Left ventricle myocardium superior (tissue), 1 donor: ENCODE data around the gene FRMD4A. TPM values are rescaled to one million over a fixed set of nuclear protein-coding genes. Genes with fewer than 3 reads are reported as not detected.
A peak's percentile ranks its signal among the peaks of the same experiment; 100 is the strongest.
"Not testable (repeated sequence)": the region's sequence is repeated elsewhere in the genome, so short reads cannot be mapped to it uniquely, and the experiment has no call there.

Experiments
- ATAC-seq: fragments of 200-7000 bp; cut with Tn5 transposase; one replicate; pipeline ENCODE4 v1.9.1; 2020; ENCODE audit warnings: mild to moderate bottlenecking, moderate library complexity
- DNase-seq: peaks from one replicate; pipeline ENCODE4 v3.0.0-alpha.2; 2020
- intact Hi-C: fragments of 100-400 bp; cut with micrococcal nuclease; formaldehyde crosslinking; loops from one replicate; pipeline ENCODE4 v1.11.0; 2022
- total RNA-seq: library from RNA; stranded (reverse); fragmentation: NEBNext Ultra II Directional; extraction: Animal tissue kit (Norgen Biotek cat#: 25700); gene quantifications from one replicate; pipeline ENCODE4 v1.2.1, GENCODE V29; 2021
- donor health status: DM: no; HTN: yes; CAD: no; lungs with severe emphysema.

The FRMD4A gene
- total RNA-seq, 1 donor from 2014 or later, result 43.3 TPM

DNA sequence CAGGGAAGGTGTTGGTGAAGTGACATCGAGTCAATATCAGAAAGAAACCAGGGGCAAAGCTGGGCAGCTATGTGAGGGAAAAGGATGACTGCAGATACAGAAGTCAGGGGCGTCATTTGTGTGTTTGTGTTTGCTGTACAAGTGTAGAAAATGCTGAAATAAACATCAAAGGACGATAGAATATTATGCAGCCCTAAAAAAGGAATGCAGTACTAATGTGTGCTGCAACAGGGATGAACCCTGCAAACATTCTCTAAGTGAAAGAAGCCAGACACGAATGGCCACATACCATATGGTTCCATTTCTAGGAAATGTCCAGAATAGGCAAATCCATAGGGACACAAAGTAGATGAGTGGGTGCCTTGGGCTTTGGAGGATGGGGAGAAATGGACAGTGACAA, 610.0 kb downstream of the FRMD4A start:
- DNase-seq (no peak), ATAC-seq (no peak)
- intact Hi-C loops, result loop anchor here (10.0 kb wide), 1 partner anchor 46 kb away; no protein-coding TSS in a partner anchor

- ATAC-seq (peak; percentile 31), DNase-seq (no peak)
- intact Hi-C loops, result no loop called here
Measured at GRCh38 chr10:13719425-13719824, 611.3 kb downstream of the FRMD4A start.

DNA sequence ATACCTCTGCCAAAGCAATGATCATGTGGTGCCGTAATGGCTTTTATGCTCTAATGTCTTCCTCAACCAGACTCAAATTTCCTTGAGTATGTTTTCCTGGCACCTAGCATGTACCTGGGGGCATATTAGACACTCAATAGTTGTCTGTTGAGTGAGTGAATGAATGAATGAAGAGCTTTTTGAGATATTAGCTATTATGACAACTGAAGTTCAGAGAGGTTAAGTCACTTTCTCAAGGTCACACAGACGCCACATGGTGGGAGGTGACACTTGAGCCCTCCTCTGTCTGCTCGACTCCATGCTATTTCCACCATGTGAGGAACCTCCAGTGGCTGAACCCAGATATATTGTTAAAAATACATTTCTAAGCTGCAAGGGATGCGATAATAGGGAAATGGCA, 611.9 kb downstream of the FRMD4A start:
- ATAC-seq (no peak), DNase-seq (no peak)
- intact Hi-C loops, result no loop called here

GRCh38 chr10:13717936-13718772, 612.6 kb downstream of the FRMD4A start:
- intact Hi-C loops, result no loop called here
- peak; percentile 86 for ATAC-seq
- DNase-seq, result peak; percentile 90

DNA sequence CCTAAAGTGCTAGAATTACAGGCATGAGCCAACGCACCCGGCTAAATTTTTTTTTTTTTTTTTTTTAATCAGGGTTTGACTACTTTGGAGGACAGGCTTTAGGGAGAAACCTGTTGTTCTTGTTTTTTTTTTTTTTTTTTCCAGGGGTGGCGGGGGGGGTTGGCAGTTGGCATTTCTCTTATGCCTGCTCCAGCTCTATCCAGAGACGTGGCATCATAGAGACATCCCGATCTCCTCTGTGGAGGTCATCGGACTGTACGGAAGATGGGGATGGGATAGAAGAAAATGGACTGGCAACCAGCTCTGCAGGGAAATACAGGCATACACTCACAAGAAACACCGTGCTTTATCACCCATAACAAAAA, 613.2 kb downstream of the FRMD4A start:
- no peak for DNase-seq
- ATAC-seq, result no peak
- intact Hi-C loops, result no loop called here

DNA sequence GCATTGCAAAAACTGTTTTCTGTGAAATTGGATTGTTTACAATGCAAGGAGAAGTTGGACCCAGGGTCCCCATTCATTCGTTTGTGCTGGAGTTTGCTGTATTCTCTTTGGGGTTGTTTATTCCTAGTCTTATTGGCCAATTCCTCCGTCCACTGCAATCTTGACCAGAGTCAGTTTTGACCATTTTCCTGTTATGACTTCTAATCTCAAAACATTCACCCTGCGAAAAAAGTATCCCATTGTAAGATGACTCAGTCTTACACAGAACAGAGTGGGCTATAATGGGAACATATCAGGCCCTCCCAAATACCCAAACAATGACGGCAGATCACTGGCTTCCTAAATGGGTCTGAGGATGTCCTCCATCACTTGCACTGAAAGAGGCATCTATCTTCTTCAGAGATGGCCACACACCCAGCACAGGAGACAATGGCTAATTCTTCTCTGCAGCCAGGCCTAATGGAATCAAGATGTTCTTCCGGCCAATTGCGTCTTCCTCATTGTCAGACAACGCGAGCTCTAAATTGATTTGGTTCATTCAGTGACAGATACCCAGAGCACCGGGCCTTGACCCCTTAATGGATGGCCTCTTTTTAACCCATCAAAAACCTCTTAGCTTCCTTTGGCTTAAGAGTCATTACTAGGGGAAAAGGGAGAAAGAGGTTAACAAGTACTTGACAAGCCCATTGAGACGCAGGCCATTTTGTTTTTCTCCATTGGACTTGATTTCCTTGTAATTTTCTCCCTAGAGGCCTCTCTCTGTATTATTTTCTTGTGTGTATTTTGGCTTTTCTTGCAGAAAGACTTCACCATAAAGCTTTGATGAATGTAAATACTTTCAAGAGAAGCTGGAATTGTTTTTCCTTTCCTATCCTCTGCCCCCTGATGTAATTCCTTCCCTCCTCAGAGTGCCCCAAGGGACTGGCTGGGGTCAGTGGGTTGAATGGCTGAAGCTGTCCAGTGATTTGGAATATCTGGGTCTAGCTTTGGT, 614.3 kb downstream of the FRMD4A start:
- DNase-seq (peak; percentile 49), ATAC-seq (peak; percentile 28)
- intact Hi-C loops, result no loop called here

DNA sequence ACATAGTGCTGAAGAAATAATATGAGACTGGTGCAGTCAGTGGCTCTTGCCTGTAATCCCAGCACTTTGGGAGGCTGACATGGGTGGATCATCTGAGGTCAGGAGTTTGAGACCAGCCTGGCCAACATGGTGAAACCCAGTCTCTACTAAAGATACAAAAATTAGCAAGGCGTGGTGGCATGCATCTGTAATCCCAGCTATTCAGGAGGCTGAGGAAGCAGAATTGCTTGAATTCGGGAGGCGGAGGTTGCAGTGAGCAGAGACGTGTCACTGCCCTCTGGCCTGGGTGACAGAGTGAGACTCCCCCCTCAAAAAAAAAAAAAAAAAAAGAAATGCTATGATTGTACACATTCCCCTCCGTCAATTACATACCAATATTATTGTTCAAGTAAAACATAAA, 615.1 kb downstream of the FRMD4A start:
- ATAC-seq, DNase-seq, intact Hi-C loops: not testable (repeated sequence)

DNA sequence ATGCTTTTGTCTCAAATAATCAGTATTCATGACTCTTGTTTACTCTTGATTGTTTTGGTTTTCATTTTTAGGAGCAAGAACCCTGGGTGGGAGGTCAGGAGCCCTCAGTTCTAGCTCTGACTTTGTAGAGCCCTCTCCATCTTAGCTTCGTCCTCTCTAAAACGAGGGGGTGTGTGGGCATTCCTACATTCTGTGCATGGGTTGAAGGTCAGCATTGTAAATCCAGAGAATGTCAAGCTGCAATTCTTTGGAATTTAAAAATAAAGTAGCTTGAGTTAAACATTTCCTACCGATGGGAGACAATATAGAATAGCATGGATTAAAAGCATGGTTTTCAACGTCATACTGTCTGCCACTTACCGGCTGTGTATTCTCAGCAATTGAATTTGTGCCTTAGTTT, 615.6 kb downstream of the FRMD4A start:
- intact Hi-C loops, result no loop called here
- DNase-seq, result no peak
- no peak for ATAC-seq

DNA sequence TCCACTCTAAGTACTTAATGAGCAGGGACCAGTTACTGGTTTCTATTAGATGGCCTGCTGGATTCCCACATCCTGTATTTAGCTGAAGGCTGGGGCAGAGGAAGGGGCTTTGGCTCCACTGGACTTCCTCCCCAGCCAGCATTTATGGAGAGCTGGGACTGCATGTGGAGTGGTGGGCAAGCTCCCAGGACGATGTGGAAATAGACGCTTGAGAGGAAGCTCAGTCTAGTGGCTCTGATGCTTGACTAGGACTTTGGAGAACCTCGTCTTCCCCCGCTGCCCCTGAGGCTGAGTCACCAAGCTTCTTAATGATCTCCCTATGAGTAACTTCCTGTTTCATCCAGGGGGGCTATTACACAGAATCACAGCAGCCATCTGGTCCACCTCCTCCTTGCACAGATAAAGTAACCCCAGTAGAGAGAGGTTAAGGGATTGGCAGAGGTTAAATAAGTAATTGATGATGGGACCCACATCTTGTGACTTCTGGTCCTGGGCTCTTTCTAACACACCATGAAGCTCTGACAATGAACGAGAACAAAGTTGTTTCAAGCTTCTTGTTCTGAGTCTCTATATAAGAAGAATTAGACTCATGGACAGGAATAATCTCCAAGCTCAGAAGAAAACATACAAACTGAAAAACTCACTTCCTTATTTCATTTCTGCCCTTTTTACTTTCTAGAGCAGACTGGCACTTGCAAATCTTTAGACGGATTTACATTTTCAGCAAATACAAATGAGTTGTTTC, 617.7 kb downstream of the FRMD4A start:
- ATAC-seq (peak; percentile 79), DNase-seq (peak; percentile 80)
- intact Hi-C loops, result no loop called here

DNA sequence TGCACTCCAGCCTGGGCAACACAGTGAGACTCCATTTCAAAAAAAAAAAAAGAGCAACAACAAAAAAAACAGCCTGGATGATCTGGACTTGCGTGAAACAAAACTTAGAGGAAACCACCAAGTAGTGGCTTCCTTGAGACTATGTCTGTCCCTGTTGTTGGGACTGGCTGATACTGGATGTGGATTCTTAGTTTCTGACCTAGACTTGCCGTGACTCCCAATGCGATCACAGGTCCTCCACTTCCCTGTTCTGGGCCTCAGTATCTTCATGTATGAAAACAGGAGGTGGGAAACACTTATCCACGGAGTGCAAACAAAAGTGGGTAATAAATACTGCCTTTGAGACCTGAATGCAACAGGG, 618.3 kb downstream of the FRMD4A start:
- DNase-seq, result no peak
- intact Hi-C loops, result no loop called here
- no peak for ATAC-seq

- ATAC-seq, result no peak
- no peak for DNase-seq
- intact Hi-C loops, result no loop called here
Measured at GRCh38 chr10:13711291-13711690, 619.4 kb downstream of the FRMD4A start.

DNA sequence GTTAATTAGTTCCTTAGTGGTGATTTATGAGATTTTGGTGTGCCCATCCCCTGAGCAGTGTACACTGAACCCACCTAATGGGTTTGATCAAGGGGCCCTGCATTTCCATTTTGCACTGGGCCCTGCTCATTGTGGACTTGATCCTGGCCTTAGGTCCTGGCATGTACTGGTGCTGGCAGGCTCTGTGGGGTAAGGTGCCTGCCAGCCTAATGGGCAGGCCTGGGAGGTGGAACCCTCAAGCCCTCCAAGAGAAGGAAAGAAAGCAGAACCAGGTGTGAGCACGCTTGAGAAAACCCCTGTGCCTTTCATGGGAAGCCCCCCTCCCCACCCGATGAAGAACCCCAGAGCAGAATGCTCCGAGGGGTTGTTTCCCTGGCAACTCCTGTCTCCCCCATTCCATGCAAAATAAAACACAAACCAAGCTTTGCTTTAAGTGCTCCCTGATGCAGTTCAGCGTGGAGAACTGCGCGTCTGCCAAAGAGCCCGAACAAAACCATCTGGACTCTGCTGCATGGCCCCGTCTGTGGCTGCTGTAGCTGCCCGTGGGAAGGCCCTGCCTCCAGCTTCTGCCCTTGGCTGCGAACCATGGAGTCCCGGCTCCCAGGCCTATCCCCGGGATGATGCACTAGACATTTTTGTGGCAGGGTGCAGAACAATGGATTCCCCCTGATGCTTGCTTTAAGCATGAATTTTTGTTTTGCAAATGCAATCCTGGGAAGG, 620.6 kb downstream of the FRMD4A start:
- intact Hi-C loops, result no loop called here
- DNase-seq (peak; percentile 67), ATAC-seq (no peak)

- DNase-seq (no peak), ATAC-seq (no peak)
- intact Hi-C loops, result no loop called here
Measured at GRCh38 chr10:13708256-13708990, 622.3 kb downstream of the FRMD4A start.

DNA sequence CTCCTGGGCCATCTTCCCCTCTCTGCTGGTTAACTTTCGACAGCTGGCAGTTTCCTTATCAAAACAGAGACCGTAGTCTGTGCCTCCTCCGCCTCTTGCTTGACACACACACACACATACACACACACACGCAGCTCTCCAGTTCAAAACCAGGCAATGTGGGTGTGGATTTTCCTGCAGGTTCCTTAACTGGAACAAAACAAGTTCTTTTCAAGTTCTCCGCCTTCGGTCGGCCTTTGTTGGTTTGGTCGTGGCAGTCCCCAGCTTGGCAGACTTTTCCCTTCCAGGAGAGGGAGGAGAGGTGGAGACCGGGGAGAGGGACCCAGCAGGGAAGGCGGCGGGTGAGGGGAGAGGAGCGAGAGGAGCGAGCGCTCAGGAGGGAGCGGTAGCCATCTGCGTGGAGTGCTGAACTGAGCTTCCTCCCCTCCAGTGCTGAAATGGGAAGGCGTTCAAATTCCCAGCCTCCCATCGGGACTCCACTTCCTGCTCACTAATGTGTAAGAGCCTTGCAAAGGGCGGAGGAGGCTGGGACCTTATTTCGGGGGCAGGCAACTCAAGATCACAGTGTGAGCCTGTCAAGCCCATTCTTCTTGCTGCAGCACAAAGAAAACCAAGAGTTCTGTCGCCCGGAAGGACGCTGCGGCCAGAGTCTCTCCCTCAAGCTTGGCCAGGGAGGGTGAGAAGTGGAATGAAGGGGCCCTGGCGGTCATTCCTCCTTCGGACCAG, 623.4 kb downstream of the FRMD4A start:
- ATAC-seq (peak; percentile 89), DNase-seq (peak; percentile 86)
- intact Hi-C loops, result no loop called here

DNA sequence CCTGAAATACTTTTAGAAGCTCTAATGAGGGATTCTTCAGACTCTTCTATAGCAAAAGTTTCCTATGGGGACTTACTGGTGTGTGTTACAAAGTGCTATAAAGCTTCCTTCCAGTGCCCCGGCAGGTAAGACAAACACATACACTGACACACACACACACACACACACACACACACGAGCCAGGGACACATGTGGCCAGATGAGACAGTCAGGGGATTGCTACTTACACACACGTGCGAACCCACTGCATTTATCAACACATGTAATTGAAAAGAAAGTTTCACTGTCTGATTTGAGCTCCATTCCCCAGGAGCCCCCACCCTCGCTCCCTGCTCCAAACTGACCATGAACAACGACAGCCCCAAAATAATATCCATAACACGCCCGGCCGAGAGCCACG, 624.1 kb downstream of the FRMD4A start:
- ATAC-seq (peak; percentile 15), DNase-seq (no peak)
- intact Hi-C loops, result no loop called here

GRCh38 chr10:13706175-13706574, 624.5 kb downstream of the FRMD4A start:
- DNase-seq (no peak), ATAC-seq (no peak)
- intact Hi-C loops, result no loop called here

DNA sequence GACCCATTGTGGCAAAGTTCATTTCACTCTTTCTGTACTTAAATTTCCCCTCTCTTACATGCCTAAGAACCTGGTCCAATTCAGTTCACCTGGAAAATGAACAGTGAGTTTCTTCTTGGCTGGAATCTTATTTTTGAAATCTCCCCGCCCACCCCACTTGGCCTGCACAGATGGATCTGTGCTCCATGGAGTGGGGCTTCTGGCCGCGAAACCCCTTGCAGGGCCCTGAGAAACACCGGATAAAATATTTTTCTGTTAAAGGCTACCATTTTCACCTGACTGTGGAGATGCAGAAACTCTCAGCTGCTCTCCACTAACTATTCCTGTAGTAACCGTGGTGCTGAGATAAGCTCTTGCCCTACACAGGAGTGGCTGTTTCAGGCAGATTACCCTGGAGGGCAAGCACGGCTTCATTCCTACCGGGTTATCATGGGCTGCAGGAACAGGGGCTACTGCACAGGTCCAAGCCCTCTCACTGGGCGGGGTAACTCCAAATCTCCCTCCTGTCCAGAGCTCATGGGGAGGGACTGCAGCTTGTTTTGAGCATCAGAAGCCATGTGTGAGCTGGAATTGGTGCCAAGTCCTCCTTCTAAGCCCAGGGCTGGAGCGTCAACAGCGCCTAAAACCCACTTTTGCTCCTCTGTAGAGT, 625.1 kb downstream of the FRMD4A start:
- ATAC-seq, result peak; percentile 66
- DNase-seq, result peak; percentile 56
- intact Hi-C loops, result no loop called here
